Activated naive CD4-positive, alpha-beta T cell treated with anti-CD3 and anti-CD28 coated beads, Interleukin-2, amount 10 ng/mL, durations not matched to agents 7 days and 5 days (primary cell): ENCODE results near the gene TMEM270.
A peak's percentile ranks its signal among the peaks of the same experiment; 100 is the strongest.

ENCODE experiments used
- CTCF ChIA-PET: fragments of 350-600 bp; sonication (Branson Sonifier 250); formaldehyde crosslinking; loops from one replicate; lab custom pipeline; 2021; ENCODE audit warnings: antibody characterized with exemption; lab: Charles Lee
- DNase-seq: peaks from one replicate; pipeline ENCODE4 v3.0.0-alpha.2; 2020
- H3K27ac Mint-ChIP-seq: one replicate; pipeline ENCODE4 v1.8.0; 2021; ENCODE audit warnings: mild to moderate bottlenecking, moderate library complexity, mixed read lengths
- H3K27me3 Mint-ChIP-seq: one replicate; pipeline ENCODE4 v1.8.0; 2021; ENCODE audit warnings: mild to moderate bottlenecking, mixed read lengths
- H3K36me3 Mint-ChIP-seq: one replicate; pipeline ENCODE4 v1.8.0; 2021; ENCODE audit warnings: mixed read lengths
- H3K4me1 Mint-ChIP-seq: one replicate; pipeline ENCODE4 v1.8.0; 2021; ENCODE audit warnings: mixed read lengths
- H3K4me3 Mint-ChIP-seq: one replicate; pipeline ENCODE4 v1.8.0; 2021; ENCODE audit warnings: mild to moderate bottlenecking, moderate library complexity, mixed read lengths
- H3K9me3 Mint-ChIP-seq: one replicate; pipeline ENCODE4 v1.8.0; 2021; ENCODE audit warnings: mixed read lengths

Gene TMEM270

GRCh38 chr7:73856941-73857340 is 4.0 kb upstream of the TMEM270 start:
- Mint-ChIP-seq H3K36me3 (no peaks in the 10 kb centered on the region), H3K9me3 (no peaks in the 10 kb centered on the region), H3K27ac (peak overlapping the region; percentile 2), H3K4me3 (no peak overlapping the region), H3K4me1 (peaks cover 10% of the 10 kb centered on the region), H3K27me3 (peaks cover 62% of the 10 kb centered on the region)
- CTCF ChIA-PET: interaction anchor here (0.7 to 4.7 kb wide), 5 partner anchors 10 to 1196 kb away, joined by 3 to 36 read pairs (median 4); no protein-coding TSS in a partner anchor
- no peak for DNase-seq

DNA sequence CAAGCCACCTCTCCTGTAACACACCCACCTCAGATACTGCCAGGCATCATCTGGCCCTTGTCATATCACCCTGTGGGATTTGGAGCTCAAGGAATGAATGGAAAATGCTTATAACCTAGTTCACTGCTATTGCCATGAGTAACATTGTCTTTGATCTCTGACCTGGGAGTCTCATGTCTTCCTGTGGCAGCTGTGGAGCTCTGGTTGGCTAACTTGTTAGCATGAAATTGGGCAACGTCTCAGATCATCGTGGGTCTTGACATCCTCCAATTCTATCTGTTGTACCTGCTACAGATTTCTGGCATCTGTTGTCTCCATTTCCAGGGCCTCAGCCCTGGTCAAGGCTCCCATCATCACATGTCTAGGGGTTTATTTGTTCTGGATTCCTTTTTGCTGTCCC is 2.2 kb upstream of the TMEM270 start:
- Mint-ChIP-seq H3K4me1 (peaks cover 7% of the 10 kb centered on the region), H3K9me3 (no peaks in the 10 kb centered on the region), H3K36me3 (no peaks in the 10 kb centered on the region), H3K4me3 (no peak overlapping the region), H3K27me3 (peaks cover 44% of the 10 kb centered on the region), H3K27ac (no peak overlapping the region)
- DNase-seq: no peak
- CTCF ChIA-PET: interaction anchor here (1.4 kb wide), 1 partner anchor 167 kb away, joined by 5 read pairs; no protein-coding TSS in a partner anchor

GRCh38 chr7:73861305-73861704 is 346 bp downstream of the TMEM270 start:
- no peaks in the 10 kb centered on the region for H3K9me3 Mint-ChIP-seq
- H3K27ac Mint-ChIP-seq: no peak overlapping the region
- H3K4me1 Mint-ChIP-seq: no peaks in the 10 kb centered on the region
- no peak overlapping the region for H3K4me3 Mint-ChIP-seq
- CTCF ChIA-PET: no interaction called here
- peaks cover 23% of the 10 kb centered on the region for H3K27me3 Mint-ChIP-seq
- no peaks in the 10 kb centered on the region for H3K36me3 Mint-ChIP-seq
- DNase-seq: no peak

DNA sequence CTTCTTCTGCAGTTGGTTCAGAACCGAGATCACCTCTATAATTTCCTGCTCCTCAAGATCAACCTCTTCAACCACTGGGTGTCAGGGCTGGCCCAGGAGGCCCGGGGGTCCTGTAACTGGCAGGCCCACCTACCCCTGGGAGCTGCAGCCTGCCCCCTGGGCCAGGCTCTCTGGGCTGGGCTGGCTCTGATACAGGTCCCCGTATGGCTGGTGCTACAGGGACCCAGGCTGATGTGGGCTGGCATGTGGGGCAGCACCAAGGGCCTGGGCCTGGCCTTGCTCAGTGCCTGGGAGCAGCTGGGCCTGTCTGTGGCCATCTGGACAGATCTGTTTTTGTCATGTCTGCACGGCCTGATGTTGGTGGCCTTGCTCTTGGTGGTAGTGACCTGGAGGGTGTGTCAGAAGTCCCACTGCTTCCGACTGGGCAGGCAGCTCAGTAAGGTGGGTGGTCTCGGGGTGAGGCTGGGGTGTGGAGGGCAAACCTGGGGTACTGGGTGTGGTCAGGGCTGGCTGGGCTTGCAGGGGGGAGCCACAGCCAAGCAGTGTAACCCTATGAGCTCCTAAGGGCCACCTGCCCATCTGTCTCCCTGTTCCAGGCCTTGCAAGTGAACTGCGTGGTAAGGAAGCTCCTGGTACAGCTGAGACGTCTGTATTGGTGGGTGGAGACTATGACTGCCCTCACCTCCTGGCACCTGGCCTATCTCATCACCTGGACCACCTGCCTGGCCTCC is 4.2 kb downstream of the TMEM270 start:
- Mint-ChIP-seq H3K27me3 (no peaks in the 10 kb centered on the region), H3K27ac (no peak overlapping the region), H3K9me3 (no peaks in the 10 kb centered on the region), H3K4me1 (no peaks in the 10 kb centered on the region), H3K36me3 (no peaks in the 10 kb centered on the region), H3K4me3 (no peak overlapping the region)
- DNase-seq: no peak
- CTCF ChIA-PET: interaction anchor here (0.6 to 1.1 kb wide), 3 partner anchors 10 to 166 kb away, joined by 3 to 4 read pairs (median 4); no protein-coding TSS in a partner anchor

DNA sequence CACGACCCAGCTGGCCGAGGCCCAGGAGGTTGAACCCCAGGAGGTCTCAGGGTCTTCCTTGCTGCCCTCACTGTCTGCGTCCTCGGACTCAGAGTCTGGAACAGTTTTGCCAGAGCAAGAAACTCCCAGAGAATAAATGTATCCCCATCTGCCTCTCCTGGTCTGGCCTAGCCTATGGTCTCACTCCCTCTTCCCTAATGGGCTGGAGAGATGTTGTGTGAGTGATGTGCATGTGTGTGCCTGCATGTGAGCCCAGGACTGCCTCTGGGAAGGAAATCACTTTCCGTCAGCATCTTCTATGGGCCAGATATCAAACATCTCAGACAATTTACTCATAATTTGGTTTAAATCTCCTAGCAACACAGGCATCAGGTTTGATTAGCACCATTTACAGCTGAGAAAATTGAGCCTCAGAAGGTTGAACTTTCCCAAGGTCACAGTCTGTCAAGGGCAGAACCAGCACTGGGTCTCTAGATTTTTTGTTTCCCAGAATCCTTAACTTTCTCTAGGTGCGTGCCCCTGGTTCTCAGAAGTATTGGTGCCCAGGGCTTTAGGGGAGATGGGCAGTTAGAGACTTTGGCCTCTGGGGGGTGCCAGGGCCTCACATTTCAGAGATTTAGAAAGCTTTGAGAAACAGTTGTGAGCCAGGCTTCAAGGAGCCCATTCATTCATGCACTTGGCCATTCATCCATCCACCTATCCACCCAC is 4.9 kb downstream of the TMEM270 start:
- Mint-ChIP-seq H3K27me3 (no peaks in the 10 kb centered on the region), H3K36me3 (no peaks in the 10 kb centered on the region), H3K4me1 (no peaks in the 10 kb centered on the region), H3K27ac (no peak overlapping the region), H3K9me3 (no peaks in the 10 kb centered on the region), H3K4me3 (no peak overlapping the region)
- DNase-seq: peak; percentile 29
- CTCF ChIA-PET: interaction anchor here (0.6 to 1.0 kb wide), 2 partner anchors 160 to 166 kb away, joined by 3 read pairs; no protein-coding TSS in a partner anchor

GRCh38 chr7:73866446-73866767 is 5.4 kb downstream of the TMEM270 start:
- H3K27me3 Mint-ChIP-seq: no peaks in the 10 kb centered on the region
- CTCF ChIA-PET: interaction anchor here (1.0 kb wide), 1 partner anchor 160 kb away, joined by 3 read pairs; no protein-coding TSS in a partner anchor
- no peaks in the 10 kb centered on the region for H3K9me3 Mint-ChIP-seq
- DNase-seq: no peak
- H3K4me3 Mint-ChIP-seq: no peak overlapping the region
- no peak overlapping the region for H3K27ac Mint-ChIP-seq
- H3K4me1 Mint-ChIP-seq: no peaks in the 10 kb centered on the region
- no peaks in the 10 kb centered on the region for H3K36me3 Mint-ChIP-seq

DNA sequence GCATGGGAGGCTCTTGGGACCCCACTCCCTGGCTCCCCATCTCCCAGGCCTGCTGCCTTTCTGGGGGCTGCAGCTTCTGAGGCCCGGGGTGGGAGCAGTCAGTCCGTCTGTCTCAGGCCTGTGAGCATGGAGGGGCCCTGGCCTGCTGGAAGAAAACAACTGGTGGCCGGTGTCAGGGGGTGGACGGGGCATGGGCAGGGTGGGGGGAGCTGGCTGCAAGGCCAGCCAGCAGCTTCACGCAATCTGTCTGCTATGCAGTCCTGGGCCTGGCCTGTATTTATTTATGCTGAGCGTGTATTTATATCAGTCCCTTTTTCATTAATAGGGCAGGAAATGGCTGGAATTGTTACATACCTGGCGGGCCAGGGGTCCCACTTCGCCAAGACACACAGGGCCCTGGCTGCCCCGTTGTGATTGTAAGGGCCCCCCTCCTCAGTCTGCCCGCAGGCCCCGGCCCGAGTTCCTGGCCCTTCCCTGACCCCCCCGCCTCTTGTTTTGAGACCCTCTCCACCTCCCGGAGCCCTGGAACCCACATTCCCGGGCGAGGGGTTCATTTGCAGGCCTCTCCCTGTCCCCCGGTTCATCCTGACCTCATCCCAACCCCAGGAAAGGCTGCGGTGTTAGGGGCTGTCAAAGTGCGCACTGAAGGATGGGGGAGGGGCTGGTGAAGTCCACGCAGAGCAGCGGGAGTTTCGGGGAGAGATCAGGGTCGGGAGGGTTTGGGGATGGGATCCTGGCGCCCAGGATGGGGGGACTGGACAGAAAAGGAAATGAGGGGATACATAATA is 8.2 kb downstream of the TMEM270 start:
- CTCF ChIA-PET: no interaction called here
- DNase-seq: no peak
- Mint-ChIP-seq H3K36me3 (no peaks in the 10 kb centered on the region), H3K27ac (no peak overlapping the region), H3K4me1 (no peaks in the 10 kb centered on the region), H3K9me3 (no peaks in the 10 kb centered on the region), H3K27me3 (no peaks in the 10 kb centered on the region), H3K4me3 (no peak overlapping the region)

GRCh38 chr7:73870041-73870492 is 9.1 kb downstream of the TMEM270 start:
- Mint-ChIP-seq H3K27me3 (no peaks in the 10 kb centered on the region), H3K9me3 (no peaks in the 10 kb centered on the region), H3K4me1 (no peaks in the 10 kb centered on the region), H3K36me3 (no peaks in the 10 kb centered on the region), H3K27ac (no peak overlapping the region), H3K4me3 (no peak overlapping the region)
- no peak for DNase-seq
- CTCF ChIA-PET: no interaction called here

- Mint-ChIP-seq H3K27ac (no peak overlapping the region), H3K36me3 (no peaks in the 10 kb centered on the region), H3K9me3 (no peaks in the 10 kb centered on the region), H3K4me1 (no peaks in the 10 kb centered on the region), H3K27me3 (no peaks in the 10 kb centered on the region), H3K4me3 (no peak overlapping the region)
- DNase-seq: no peak
- CTCF ChIA-PET: no interaction called here
Observed at GRCh38 chr7:73871163-73872011, 10.4 kb downstream of the TMEM270 start.

DNA sequence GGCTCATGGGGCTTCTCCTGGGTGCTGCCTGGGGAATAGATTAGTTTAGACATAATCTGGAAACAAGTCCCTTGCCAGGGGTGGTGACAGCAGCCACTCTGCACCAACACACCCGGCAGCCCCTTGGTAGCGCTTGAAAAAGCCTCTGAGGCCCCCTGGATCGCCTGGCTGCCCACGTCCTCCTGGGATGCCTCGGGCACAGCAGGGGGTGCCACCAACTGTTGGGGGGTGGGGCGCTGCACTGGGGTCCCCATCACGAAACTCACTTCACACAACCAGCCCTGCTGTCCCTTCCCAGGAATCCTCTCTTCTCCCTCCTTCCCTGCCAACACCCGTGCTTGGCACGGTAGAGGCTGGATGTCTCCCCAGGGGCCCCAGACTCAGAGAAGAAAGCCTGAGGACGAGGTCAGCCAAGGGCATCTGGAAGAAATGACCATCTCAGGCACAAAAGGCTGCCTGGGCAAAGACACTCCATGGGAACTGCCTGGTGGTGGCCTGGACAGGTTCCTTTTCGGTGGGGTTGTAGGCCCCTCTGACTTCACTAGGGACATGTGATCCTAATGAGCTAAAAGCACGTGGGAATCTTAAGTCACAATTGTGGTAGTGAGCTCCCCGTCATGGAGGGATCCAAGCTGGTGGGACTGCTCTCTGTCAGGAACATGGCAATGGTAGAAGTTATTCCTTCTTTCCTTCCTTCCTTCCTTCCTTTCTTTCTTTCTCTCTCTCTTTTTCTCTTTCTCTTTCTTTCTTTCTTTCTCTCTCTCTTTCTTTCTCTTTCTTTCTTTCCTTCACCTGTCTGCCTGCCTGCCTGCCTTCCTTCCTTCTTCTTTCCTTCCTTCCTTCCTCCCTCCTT is 11.3 kb downstream of the TMEM270 start:
- Mint-ChIP-seq H3K27me3 (no peaks in the 10 kb centered on the region), H3K4me1 (no peaks in the 10 kb centered on the region), H3K9me3 (no peaks in the 10 kb centered on the region), H3K27ac (no peak overlapping the region), H3K36me3 (no peaks in the 10 kb centered on the region), H3K4me3 (no peak overlapping the region)
- DNase-seq: no peak
- CTCF ChIA-PET: no interaction called here

DNA sequence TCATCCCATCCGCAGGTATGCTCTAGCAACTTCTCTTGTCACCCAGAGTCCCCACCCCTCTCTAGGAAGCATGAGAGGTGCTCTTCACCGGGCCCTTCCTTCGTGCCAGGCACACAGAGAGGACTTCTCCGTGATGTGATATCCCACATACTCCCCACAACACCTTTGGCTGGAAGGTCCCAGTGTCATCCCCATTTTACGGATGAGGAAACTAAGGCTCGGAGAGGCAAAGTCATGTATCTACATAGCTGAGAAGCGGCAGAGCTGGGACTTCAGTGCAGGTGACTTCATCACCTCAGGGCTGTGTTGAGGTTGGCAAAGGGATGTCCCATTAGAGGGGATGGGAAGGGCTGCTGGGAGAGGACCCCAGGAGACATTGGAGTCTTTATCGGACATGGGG is 15.4 kb downstream of the TMEM270 start:
- Mint-ChIP-seq H3K9me3 (no peaks in the 10 kb centered on the region), H3K4me1 (no peaks in the 10 kb centered on the region), H3K4me3 (no peak overlapping the region), H3K27me3 (peaks cover 8% of the 10 kb centered on the region), H3K36me3 (no peaks in the 10 kb centered on the region), H3K27ac (no peak overlapping the region)
- CTCF ChIA-PET: interaction anchor here (1.0 kb wide), 1 partner anchor 61 kb away, joined by 3 read pairs; no protein-coding TSS in a partner anchor
- DNase-seq: no peak

DNA sequence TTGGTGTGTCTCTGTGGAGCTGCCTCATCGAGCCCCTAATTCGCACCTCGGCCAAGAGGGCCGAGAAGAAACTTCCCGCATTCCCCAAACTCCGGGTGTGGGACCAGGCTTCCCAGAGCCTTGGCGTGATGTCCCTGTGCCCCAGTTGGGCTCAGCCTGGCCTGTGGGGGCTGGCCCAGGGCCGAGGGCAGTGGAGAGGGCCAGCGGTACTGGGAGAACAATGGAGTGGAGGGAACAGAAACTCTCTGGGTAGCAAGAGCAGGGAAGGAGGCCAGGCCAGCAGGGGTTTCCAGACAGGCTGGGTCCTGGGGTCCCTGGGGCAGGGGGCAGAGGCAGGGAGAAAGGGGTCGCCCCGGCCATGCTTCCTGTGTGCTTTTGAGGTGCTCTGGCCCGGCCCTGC is 16.0 kb downstream of the TMEM270 start:
- Mint-ChIP-seq H3K9me3 (no peaks in the 10 kb centered on the region), H3K4me3 (no peak overlapping the region), H3K27me3 (peaks cover 14% of the 10 kb centered on the region), H3K36me3 (no peaks in the 10 kb centered on the region), H3K4me1 (no peaks in the 10 kb centered on the region), H3K27ac (no peak overlapping the region)
- DNase-seq: no peak
- CTCF ChIA-PET: no interaction called here
